ENCODE data around the gene NDUFA11. TPM values are rescaled to one million over a fixed set of nuclear protein-coding genes. Genes with fewer than 3 reads are reported as not detected.

Gene NDUFA11
- total and polyA plus RNA-seq, 2 donors (not counting 1 experiment from before 2014, with no cell fraction given), result 115 to 276 TPM

DNA sequence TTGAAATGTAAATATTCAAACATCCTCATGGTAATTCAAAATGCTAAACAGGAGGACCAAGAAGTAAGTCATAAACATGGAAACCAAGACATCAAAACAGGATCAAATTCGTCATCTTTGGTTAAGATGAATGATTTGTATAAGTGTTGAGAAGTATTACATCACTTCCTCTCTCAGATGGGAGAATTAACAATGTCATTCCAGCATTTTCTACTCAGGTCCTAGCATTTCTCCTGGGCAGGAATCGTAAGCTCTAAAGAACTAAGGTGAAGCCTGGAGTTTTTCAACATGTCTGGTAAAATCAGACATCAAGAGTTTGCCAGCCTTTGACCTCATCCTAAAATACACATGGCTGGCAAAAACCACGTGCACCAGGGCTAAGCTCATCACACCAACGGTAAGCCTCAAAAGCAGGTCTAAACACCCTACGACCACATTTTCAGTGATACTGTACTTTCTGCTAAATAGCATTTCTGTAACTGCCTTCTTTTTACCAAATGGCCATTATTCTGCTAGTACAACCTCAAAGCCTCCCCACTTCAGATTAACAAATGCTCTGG is 49.5 kb upstream of the NDUFA11 start:
- no peak for TF ChIP-seq EZH2 (IDR thresholded peaks at IDR 0.05; ENCODE audit: borderline replicate concordance, insufficient read depth, low read depth, low read length, poor library complexity, severe bottlenecking)
- TF ChIP-seq, protein P1, sequence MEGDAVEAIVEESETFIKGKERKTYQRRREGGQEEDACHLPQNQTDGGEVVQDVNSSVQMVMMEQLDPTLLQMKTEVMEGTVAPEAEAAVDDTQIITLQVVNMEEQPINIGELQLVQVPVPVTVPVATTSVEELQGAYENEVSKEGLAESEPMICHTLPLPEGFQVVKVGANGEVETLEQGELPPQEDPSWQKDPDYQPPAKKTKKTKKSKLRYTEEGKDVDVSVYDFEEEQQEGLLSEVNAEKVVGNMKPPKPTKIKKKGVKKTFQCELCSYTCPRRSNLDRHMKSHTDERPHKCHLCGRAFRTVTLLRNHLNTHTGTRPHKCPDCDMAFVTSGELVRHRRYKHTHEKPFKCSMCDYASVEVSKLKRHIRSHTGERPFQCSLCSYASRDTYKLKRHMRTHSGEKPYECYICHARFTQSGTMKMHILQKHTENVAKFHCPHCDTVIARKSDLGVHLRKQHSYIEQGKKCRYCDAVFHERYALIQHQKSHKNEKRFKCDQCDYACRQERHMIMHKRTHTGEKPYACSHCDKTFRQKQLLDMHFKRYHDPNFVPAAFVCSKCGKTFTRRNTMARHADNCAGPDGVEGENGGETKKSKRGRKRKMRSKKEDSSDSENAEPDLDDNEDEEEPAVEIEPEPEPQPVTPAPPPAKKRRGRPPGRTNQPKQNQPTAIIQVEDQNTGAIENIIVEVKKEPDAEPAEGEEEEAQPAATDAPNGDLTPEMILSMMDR (IDR thresholded peaks at IDR 0.05), result no peak
- POLR2A ChIA-PET, result no interaction called here
- Histone ChIP-seq H3K9me3 (ENCODE audit: control extremely low read depth in 1 of 3, control insufficient read depth in 2 of 3, insufficient read depth in 1 of 3, low read length in 2 of 3) (no peaks in the 10 kb centered on the region), H3K27ac (ENCODE audit: low read length in 2 of 2) (peak overlapping the region in 1 of 2 donors; percentile 21), H3K4me3 (ENCODE audit: control extremely low read depth in 1 of 5, extremely low read depth in 1 of 5, insufficient read depth in 1 of 5, low read depth in 2 of 5, low read length in 4 of 5) (no peak overlapping the region), H3K36me3 (replicated peaks in 1 of 2; ENCODE audit: control extremely low read depth in 1 of 2, control insufficient read depth in 1 of 2, extremely low read depth in 1 of 2, insufficient read depth in 2 of 2, low read length in 1 of 2) (peaks cover 0 to 16% of the 10 kb centered on the region in 2 experiments), H4K20me1 (ENCODE audit: control insufficient read depth, insufficient read depth, low read length, poor library complexity, severe bottlenecking) (peaks cover 98% of the 10 kb centered on the region), H3K79me2 (ENCODE audit: control insufficient read depth, insufficient read depth, low read length) (peaks cover 98% of the 10 kb centered on the region), H3K27me3 (replicated peaks in 1 of 4; ENCODE audit: control extremely low read depth in 1 of 4, control insufficient read depth in 3 of 4, insufficient read depth in 4 of 4, low read length in 3 of 4) (no peaks in the 10 kb centered on the region), H2AFZ (ENCODE audit: insufficient read depth, low read depth, low read length, poor library complexity, severe bottlenecking) (no peak overlapping the region), H3K9ac (ENCODE audit: low read length) (no peak overlapping the region), H3K4me1 (ENCODE audit: control insufficient read depth in 2 of 2, insufficient read depth in 2 of 2, low read length in 2 of 2) (peaks cover 33 to 43% of the 10 kb centered on the region in 2 donors), H3K4me2 (replicated peaks; ENCODE audit: low read depth, low read length, poor library complexity, severe bottlenecking) (peak overlapping the region; percentile 48)
- intact Hi-C loops (cut with micrococcal nuclease), result no loop called here
- CTCF ChIA-PET, result interaction anchor here (0.7 to 4.3 kb wide), 2 partner anchors 13 to 15 kb away, joined by 4 to 22 read pairs; no protein-coding TSS in a partner anchor
- H3K4me1 Mint-ChIP-seq, result peaks cover 89% of the 10 kb centered on the region
- 49% methylated on average over 4 of the region's 5 CpGs for WGBS (ENCODE audit: insufficient coverage)
- no peaks in the 10 kb centered on the region for H3K9me3 Mint-ChIP-seq (ENCODE audit: insufficient read depth)
- peak overlapping the region; percentile 37 for H3K27ac Mint-ChIP-seq
- no peaks in the 10 kb centered on the region for H3K27me3 Mint-ChIP-seq
- DNase-seq (no peak), ATAC-seq (ENCODE audit: low read depth) (no peak)
- H3K4me3 Mint-ChIP-seq, result peak overlapping the region; percentile 34

DNA sequence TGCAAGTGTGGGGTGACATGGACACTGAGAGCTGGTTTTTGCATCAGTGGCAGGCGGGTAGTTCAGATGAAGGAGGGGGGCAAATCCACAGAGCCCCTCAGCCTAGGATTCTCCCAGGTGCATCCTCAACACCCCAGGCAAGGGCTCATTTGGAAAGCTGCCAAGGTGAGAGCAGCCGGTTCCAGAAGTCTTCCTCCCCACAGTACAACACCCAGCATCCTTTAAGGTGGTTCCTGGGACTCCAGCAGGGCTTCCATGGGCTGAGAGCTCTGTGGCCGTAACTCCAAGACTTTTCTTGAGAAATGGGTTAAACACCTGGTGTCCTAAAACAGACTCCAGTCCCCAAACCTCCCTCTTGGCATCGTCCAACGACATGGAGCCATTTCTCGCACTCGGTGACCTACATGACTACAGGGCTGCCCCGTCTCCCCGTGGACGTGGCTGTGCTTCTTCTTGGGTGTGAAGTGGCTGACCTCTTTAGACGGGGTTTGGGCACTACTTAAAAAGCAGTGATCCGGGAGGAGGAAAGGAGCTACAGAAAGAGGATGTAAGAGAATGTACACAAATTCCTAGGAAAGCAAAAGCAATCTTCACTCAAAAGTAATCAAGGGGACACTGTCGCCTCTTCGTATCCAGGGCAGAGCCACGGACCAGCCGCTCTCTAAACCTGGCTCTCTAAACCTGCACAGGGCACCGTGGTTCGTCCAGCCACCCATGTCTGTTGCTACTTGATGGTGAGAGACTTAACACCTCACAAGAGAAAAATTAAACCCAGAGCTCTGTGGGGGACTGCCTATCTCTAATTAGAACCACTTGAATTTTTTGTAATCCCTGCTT is 48.8 kb upstream of the NDUFA11 start:
- no peak for DNase-seq
- TF ChIP-seq, protein P1 (IDR thresholded peaks at IDR 0.05), result no peak
- TF ChIP-seq EZH2 (IDR thresholded peaks at IDR 0.05; ENCODE audit: borderline replicate concordance, insufficient read depth, low read depth, low read length, poor library complexity, severe bottlenecking), result no peak
- Histone ChIP-seq H4K20me1 (ENCODE audit: control insufficient read depth, insufficient read depth, low read length, poor library complexity, severe bottlenecking) (peaks cover 98% of the 10 kb centered on the region), H3K79me2 (ENCODE audit: control insufficient read depth, insufficient read depth, low read length) (peaks cover 98% of the 10 kb centered on the region), H3K4me2 (replicated peaks; ENCODE audit: low read depth, low read length, poor library complexity, severe bottlenecking) (peak overlapping the region; percentile 58), H3K9me3 (ENCODE audit: control extremely low read depth in 1 of 3, control insufficient read depth in 2 of 3, insufficient read depth in 1 of 3, low read length in 2 of 3) (no peaks in the 10 kb centered on the region), H3K9ac (ENCODE audit: low read length) (no peak overlapping the region), H3K27ac (ENCODE audit: low read length in 2 of 2) (no peak overlapping the region), H3K4me1 (ENCODE audit: control insufficient read depth in 2 of 2, insufficient read depth in 2 of 2, low read length in 2 of 2) (peaks cover 33 to 43% of the 10 kb centered on the region in 2 donors), H3K36me3 (replicated peaks in 1 of 2; ENCODE audit: control extremely low read depth in 1 of 2, control insufficient read depth in 1 of 2, extremely low read depth in 1 of 2, insufficient read depth in 2 of 2, low read length in 1 of 2) (peaks cover 0 to 16% of the 10 kb centered on the region in 2 experiments), H3K4me3 (ENCODE audit: control extremely low read depth in 1 of 5, extremely low read depth in 1 of 5, insufficient read depth in 1 of 5, low read depth in 2 of 5, low read length in 4 of 5) (no peak overlapping the region), H2AFZ (ENCODE audit: insufficient read depth, low read depth, low read length, poor library complexity, severe bottlenecking) (no peak overlapping the region), H3K27me3 (replicated peaks in 1 of 4; ENCODE audit: control extremely low read depth in 1 of 4, control insufficient read depth in 3 of 4, insufficient read depth in 4 of 4, low read length in 3 of 4) (no peaks in the 10 kb centered on the region)
- 90% methylated on average over 14 of the region's 18 CpGs for WGBS (ENCODE audit: insufficient coverage)
- POLR2A ChIA-PET, result no interaction called here
- Mint-ChIP-seq H3K27me3 (no peaks in the 10 kb centered on the region), H3K27ac (peak overlapping the region; percentile 62), H3K4me1 (peaks cover 88% of the 10 kb centered on the region), H3K4me3 (peak overlapping the region; percentile 45), H3K9me3 (ENCODE audit: insufficient read depth) (no peaks in the 10 kb centered on the region)
- CTCF ChIA-PET, result interaction anchor here (0.7 to 4.3 kb wide), 3 partner anchors 14 to 16 kb away, joined by 4 to 22 read pairs (median 7); no protein-coding TSS in a partner anchor
- intact Hi-C loops (cut with micrococcal nuclease), result no loop called here
- ATAC-seq (ENCODE audit: low read depth), result no peak

Measured in B cell (primary cell).